GM12872 (cell line): ENCODE results near the gene PARL.

ENCODE experiments used
- TF ChIP-seq, protein P1 (sequence below): IDR thresholded peaks from 3 replicates; pipeline ENCODE4 v1.5.1; 2011; ENCODE audit warnings: low read depth, mild to moderate bottlenecking, low read length, moderate library complexity; ENCODE audit not compliant: insufficient read depth

Gene PARL

DNA sequence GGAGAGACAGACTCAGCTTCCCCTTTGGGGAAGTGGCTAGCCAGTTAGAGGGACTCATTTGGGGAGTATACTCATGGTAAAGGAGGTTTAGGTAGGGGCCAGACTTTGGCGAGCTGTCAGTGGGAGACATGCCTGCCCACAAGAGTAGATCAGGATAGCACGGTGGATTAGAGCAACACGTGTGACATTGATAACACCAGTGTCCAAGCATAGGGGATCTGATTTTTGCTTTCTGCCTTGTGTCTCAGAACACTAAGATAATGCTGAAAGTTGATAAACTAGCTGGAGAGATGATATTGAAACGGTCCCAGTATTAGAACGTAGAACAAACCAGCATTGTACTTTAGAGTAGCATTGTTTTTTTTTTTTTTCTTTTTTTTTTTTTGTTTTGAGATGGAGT, 85.2 kb downstream of the PARL start:
- TF ChIP-seq, protein P1, sequence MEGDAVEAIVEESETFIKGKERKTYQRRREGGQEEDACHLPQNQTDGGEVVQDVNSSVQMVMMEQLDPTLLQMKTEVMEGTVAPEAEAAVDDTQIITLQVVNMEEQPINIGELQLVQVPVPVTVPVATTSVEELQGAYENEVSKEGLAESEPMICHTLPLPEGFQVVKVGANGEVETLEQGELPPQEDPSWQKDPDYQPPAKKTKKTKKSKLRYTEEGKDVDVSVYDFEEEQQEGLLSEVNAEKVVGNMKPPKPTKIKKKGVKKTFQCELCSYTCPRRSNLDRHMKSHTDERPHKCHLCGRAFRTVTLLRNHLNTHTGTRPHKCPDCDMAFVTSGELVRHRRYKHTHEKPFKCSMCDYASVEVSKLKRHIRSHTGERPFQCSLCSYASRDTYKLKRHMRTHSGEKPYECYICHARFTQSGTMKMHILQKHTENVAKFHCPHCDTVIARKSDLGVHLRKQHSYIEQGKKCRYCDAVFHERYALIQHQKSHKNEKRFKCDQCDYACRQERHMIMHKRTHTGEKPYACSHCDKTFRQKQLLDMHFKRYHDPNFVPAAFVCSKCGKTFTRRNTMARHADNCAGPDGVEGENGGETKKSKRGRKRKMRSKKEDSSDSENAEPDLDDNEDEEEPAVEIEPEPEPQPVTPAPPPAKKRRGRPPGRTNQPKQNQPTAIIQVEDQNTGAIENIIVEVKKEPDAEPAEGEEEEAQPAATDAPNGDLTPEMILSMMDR: no peak

DNA sequence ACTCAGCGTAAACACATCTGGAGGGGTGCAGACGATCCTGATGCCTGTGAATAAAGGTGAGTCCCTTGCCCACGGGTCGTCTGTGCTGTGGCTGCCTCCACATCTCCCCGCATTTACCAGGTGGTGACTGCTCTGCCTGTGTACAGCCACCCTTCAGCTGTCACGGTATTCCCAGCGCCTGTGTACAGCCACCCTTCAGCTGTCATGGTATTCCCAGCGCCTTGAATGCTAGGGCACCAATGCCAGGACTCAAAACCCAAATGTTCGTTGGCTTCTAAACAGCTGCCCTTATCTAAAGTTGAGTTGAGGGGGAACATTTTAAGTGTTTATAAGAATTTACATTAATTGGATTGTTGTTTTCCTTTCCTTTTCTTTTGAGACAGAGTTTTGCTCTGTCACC, 86.7 kb downstream of the PARL start:
- TF ChIP-seq, protein P1: no peak

DNA sequence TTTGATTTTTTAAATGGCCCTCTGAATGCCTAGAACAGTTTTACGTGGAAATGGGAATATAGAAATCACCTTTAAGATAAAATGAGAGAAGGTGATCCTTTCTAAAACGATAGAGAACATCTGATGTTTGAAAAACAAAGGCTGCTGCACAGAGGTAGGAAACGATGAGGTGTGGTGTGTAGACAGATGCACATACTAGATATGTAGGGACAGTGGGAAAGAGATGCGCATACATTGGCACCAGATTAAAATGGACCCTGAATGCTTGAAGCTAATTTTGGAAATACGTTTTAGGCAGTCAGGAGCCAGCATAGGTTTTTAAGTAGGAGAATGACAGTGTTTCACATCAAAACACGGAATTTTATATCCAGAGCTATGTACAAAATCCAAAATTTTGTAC, 88.3 kb downstream of the PARL start:
- TF ChIP-seq, protein P1: no peak

DNA sequence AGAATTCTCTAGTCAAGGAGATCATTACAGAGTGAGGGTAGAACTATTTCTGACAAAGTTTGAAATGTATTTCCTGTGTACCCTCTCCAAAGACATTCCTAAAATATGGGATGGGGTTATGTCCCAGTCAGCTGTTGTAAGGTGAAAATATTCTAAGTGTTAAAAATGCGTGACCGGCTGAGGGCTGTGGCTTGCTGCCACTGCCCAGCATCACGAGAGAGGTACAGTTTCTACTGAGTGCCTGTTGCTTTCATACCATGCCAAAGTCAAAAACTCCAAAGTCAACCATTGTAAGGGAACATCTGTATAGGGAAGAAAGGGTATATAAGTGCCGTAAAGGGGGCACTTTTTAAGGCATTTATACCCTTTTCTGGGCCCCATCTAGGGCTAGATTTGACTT, 90.2 kb downstream of the PARL start:
- TF ChIP-seq, protein P1: no peak

DNA sequence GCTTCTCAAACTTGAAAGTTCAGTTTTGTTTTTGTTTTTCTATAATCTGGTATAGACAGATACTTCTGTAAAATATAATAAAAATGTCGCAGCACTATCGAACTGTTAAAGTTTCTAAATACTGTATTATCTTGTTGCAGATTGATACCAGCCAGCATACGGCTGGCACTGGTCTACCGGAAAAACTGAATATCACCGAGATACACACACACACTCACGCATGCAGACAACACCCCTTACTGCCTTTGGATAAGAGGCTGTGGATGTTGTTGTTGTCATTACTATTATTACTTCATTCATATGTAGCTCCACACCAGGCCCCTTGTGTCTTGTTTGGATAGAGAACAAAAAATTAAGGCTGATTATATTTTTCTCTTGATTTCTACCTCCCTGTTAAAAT, 91.7 kb downstream of the PARL start:
- TF ChIP-seq, protein P1: no peak

DNA sequence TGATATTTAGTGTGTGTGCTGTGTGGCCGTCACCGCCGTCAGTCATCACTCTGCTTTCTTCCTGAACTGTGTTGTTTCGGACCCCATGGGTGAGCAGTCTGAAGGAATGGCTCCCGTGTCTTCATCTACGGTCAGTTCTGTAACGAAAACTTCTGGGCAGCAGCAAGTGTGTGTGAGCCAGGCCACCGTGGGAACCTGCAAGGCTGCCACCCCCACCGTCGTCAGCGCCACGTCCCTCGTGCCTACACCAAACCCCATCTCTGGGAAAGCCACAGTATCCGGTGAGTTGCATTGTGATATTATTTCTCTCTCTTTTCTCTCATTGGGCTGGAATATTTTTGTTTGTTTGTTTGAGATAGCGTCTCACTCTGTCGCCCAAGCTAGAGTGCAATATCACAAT, 94.0 kb downstream of the PARL start:
- TF ChIP-seq, protein P1: no peak

DNA sequence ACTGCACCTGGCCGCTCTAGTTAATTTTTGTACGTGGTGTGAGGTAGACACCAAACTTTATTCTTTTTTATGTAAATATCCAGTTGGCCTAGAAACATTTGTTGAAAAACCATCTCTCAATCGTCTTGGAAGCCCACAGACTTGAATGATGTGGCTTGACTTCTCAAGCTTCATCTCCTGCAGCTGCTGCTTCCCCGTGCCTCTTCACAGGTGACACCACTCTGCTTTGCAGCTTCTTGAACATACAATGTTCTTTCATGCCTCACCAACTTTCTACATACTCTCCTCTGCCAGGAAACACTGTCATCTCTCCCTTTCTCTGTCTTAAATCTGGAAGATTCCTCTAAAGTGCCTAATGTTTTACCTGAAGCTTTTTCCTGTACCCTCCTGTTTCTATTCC, 94.9 kb downstream of the PARL start:
- TF ChIP-seq, protein P1: no peak
